HCEC 1CT (cell line): ENCODE measurements around the gene TIMM13.
"Not testable (repeated sequence)": the region's sequence is repeated elsewhere in the genome, so short reads cannot be mapped to it uniquely, and the experiment has no call there.

Experiments
- DNase-seq: peaks from one replicate; pipeline ENCODE4 v3.0.0-alpha.2; 2017

Gene TIMM13

DNA sequence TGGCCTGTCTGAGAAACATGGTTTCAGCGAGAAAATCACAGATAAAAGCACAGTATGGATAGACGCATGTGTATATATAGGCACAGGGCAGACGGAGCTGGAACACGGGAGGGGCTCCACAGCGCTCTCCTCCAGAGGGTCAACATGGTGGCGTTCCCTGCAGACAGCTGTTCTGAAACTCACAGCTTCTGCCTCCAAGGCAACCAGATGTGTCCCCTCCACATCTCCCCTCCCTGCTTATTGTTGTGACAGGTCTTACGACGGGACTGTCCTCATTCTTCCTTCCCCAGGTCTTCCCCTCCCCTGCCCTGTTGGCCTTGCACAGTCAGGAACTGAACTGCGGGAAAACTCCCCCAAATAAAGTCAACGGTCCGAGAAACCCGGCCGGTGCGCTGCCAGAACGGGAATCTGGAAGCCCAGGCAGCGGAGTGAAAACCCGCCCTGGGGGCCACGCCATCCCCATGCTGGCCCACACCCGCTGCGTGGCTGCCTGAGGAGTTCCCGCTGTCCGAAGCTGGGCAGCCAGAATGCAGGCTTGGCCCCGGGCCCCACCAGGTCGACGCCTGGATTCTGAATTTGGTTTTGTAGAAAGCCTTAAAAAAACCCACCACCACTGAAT, 2.6 kb upstream of the TIMM13 start:
- no peak for DNase-seq

DNA sequence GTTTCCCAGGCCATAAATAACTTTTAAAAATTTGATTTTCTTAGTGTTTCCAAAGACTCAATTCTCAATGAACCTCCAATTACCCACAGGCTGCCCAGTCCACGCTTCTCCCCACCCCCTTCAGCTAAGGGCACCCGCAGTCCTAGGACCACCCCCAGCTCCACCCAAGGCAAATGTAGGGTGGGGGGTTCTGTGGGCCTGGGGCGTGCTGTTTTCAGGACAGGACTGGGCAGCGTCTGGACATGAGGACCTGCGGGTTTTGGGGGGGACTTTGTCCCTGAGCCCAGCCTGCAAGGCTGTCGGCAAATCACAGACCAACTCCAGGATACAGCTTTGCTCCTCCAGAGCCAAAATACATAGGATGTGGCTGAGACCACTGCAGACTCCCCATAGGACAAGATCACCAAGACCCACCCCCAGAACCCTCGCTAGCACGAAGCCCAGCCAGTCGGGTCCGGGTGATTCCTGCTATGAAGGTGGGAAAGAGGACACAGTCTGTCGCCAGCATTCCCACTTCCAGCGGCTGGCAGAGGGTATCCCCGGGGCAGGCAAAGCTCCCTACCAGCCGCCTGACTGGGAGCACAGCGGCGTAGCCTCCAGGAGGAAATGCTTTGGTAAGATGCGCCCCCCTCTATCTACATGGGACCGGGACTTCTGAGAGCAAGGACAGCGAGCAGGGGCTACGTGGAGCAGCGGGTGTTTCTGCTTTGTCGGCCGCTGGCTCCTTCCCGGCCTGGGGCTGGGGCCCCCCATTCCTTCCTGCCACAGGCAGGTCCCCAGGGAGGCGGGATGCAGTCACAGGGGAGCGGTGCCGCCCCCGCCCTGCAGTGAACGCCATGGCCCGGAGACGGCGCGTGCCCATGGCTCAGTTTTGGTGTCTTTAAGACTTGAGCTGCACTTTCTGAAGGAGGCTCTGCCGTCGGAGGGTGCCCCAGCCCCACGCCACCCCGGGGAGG, 1.6 kb upstream of the TIMM13 start:
- DNase-seq: no peak

DNA sequence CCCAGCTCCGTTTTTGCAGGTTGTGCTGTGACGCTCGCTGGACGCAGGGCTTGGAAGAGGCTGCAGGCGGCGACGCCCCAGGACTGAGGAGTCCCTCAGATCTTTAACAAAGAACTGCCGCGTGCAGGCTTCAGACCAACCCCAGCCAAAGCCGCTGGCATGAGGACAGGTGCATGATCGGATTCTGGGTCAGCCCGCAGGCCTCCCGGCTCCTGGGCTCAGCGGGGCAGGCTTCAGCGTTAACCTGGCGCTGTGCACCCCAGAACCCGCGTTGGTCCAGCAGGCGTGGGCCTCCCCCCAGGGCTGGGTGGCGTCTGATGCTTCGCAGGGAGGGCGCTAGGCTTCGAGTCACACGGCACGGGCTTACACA, 920 bp upstream of the TIMM13 start:
- no peak for DNase-seq

DNA sequence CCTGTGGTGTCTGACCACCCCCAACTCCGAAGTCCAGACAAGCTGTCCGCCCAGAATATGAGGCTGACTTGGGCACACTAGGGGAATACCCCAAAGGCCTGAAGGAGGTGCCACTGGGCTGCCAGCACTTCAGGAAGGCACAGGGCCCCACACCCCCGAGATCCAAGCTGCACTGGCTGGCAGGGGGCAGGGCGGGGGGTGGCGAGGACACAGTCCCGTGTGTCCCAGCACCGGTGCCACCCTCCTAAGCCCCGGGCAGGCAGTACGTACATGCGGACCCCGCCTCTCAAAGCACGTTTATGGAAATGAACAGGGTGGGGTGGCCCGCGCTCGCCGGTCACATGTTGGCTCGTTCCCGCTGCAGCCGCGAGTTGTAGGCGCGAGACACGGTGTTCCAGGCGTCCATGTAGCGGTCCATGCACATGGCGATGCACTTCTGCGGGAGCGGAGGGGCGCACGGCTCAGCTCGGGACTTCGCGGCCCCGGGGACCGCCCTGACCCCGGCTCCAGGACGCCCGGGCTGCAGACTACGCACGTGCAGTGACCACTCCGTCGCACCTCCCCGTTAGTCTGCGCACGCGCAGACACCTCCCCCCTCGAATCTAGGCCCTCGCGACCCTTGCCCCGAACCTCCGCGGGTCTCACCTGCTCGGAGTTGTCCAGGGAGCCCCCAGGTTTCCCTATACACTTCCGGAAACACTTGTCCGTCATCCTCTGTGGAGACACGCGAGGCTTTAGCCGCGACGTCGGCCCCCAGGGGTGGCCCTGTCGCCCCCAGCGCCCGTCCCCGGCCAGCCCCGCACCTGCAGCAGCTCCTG, 566 bp downstream of the TIMM13 start:
- DNase-seq: peak; percentile 7

DNA sequence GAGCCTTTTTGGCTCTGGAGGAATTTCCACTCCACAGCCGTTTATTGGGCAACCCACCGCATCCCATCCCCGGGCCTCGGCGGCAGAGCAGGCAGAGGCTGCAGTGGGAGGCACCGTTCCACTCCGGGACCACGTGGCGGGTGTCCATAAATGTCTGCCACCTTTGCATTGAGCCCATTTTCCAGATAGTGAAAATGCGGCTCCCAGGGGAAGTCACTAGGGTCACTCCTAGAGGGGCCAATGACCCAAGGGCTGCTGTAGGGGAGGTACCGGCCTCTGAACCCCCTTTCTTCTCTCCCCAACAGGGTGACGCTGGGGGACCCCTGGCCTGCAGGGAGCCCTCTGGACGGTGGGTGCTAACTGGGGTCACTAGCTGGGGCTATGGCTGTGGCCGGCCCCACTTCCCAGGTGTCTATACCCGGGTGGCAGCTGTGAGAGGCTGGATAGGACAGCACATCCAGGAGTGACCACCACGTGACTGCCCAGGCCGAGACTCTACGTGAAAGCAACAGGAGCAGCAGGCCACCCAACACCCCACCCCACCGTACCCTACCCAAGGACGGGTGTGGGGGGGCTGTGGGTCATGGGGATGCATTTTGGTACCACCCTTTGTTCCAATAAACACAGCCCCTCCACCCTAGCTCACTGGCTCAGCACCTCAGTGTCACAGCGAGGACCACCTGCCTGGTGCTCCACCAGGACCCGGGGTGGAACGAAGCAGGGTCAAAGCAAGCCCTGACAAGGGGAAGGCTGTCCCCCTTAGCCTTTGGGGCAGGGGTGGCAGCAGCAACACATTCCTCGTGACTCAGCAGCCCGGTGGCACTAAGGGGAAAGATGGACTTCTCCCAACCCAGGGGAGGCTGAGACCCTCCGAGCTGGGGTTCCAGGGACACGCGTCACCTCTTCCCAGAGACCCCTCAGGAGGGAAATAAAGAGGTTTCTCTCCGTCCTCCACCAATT, 1.5 kb downstream of the TIMM13 start:
- no peak for DNase-seq

DNA sequence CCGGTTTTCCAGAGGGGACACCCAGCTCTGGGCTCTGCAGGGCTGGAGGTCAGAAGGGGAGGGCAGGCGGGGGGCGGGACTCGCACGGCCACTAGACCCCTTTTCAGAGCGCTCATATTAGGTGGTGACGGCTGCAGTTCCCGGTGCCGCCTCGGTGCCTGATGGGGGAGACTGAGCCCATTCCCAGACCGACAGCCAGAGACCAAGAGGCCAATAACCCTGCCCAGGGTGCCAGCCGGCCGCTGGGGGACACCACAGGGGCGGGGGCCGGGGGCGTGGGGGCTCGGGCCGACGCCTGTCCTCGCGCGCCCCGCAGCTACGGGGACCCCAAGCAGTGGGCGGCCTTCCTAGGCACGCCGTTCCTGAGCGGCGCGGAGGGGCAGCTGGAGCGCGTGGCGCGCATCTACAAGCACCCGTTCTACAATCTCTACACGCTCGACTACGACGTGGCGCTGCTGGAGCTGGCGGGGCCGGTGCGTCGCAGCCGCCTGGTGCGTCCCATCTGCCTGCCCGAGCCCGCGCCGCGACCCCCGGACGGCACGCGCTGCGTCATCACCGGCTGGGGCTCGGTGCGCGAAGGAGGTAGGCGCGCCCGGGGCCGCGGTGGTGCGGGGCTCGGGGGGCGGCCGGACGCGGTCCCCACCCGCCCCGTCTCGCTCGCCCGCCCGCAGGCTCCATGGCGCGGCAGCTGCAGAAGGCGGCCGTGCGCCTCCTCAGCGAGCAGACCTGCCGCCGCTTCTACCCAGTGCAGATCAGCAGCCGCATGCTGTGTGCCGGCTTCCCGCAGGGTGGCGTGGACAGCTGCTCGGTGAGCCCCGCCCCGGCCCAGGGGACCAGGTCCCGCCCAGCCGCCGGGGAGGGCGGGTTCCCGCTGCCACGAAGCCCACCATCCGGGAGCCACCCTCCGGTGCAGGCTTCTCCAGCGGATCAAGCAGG, 2.4 kb downstream of the TIMM13 start:
- DNase-seq: peak; percentile 18

DNA sequence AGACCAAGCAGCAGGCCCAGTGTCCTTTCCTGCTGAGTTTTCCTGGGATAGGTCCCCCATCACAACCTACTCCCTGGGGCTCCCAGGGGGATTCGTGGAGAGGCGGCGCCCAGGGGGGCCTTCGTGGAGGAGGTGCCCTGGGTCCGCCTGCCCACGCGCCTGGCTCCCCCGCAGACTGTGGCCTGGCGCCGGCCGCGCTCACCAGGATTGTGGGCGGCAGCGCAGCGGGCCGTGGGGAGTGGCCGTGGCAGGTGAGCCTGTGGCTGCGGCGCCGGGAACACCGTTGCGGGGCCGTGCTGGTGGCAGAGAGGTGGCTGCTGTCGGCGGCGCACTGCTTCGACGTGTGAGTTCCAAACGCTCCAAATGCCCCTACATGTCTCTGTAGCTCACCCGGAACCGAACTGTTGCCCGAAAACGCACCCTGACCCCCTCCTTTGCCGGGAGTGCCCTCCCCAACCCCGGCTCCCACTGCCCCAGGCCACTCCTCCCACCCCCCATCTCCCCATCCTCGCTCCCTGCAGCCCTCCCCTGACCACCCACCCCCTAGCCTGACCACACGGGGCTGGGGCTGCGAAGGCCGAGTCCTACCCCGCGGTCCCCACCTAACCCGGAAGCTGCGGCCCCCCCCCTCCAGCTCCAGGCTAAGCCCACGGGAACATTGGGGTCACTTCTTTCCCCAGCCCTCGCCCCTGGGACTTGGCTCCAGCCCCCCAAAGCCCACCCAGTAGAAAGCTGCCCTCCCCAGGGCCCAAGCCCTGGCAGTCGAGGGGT, 3.3 kb downstream of the TIMM13 start:
- DNase-seq: no peak

DNA sequence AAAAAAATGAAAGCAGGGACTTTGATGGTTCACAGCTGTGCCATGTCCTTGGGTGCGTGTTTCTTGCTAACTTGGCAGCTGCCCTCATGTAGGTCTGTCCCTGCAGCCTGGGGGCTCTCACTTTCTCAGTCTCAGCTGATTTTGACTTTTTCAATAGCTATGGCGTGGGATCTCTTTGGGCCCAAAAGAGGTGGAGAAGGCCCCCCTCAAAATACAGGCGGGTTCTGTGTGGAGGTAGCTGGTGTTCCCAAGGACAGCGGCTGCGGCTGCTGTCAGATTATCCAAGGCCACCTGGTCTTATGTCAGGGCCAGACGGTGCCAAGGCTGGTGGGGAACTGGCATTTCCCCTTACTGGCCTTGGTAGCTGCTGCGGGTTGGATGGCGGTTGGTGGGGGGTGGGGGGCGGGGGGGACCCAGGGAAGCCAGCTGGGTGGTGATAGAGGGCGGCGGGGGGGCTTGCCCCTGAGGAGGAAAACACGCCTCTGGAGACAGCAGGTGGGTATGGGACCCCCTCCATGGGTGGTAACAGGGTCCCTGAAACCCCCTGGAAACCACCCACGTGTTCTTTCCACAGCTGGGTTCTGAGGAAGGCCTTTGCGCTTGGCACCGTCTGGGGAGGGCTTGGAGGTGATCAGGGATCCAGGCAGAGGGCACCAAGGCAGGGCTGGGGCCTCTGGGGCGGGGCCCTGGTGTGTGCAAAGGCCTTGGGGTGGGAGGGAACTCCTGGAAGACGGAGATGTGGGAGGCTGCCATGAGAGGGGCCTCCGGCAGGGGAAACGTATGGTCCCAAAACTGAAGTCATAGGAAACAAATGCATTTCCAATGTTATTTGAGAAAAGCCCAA, 4.1 kb downstream of the TIMM13 start:
- no peak for DNase-seq

DNA sequence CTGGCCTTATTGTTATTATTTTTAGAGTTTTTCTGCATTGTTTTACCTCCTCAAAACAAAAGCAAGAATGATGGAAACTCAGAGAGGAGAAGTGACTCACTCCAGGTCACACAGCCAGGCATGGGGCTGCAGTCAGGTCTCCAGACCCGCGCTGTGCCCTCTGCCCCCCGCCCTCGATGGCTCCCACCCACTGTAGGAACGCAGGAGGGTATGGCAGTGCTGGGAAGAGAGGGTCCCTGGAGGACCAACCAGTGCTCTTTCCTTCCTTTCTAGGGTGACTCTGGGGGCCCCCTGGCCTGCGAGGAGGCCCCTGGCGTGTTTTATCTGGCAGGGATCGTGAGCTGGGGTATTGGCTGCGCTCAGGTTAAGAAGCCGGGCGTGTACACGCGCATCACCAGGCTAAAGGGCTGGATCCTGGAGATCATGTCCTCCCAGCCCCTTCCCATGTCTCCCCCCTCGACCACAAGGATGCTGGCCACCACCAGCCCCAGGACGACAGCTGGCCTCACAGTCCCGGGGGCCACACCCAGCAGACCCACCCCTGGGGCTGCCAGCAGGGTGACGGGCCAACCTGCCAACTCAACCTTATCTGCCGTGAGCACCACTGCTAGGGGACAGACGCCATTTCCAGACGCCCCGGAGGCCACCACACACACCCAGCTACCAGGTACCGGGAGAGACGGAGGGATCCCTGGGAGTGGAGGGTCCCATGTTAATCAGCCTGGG, 5.6 kb downstream of the TIMM13 start:
- DNase-seq: no peak

DNA sequence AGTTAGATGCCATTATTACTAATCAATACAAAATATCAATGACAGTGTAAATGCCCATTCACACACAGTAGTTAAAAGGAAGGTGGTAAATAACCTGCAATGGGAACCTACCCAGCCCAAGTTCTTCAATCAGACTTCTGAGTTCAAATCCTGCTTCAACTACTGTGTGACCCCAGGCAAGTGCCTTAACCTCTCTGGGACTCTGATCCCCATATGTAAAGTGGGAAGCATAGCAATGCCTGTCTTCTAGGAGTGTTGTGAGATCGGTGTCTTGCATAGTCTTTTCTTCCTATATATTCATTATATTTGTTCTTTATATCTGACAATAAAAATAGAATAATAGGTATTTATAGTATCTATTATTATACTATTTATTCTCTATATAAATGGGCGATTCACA, 6.9 kb downstream of the TIMM13 start:
- no peak for DNase-seq

DNA sequence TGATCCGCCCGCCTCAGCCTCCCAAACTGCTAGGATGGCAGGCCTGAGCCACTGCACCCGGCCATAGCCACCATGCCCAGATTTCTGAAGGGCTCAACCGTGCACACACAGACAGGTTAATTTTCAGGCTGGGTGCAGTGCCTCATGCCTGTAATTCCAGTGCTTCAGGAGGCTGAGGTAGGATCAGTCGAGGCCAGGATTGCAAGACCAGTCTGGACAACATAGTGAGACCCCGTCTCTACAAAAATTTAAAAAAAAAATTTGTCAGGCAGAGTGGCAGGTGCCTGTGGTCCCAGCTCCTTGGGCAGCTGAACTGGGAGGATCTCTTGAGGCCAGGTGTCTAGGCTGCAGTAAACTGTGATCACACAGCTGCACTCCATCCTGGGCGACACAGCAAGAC, 7.6 kb downstream of the TIMM13 start:
- no peak for DNase-seq

DNA sequence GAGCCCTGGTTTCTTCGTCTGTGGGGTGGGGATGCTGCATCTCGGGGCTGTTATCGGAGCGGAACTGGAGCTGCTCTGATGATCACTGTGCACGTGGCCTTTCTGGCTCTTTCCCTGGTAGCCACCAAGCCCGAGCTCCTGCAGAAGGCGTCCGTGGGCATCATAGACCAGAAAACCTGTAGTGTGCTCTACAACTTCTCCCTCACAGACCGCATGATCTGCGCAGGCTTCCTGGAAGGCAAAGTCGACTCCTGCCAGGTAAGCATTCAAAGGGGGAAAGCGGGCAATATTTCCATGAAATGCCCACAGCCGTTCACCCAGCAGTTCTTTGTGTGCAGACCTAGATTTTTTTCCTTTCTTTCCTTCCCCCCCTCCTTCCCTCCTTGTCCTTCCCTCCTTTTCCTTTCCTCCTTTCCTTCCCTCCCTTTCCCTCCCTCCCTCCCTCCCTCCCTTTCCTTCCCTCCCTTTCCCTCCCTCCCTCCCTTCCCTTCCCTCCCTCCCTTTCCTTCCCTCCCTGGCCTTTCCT, 9.4 kb downstream of the TIMM13 start:
- no peak for DNase-seq

DNA sequence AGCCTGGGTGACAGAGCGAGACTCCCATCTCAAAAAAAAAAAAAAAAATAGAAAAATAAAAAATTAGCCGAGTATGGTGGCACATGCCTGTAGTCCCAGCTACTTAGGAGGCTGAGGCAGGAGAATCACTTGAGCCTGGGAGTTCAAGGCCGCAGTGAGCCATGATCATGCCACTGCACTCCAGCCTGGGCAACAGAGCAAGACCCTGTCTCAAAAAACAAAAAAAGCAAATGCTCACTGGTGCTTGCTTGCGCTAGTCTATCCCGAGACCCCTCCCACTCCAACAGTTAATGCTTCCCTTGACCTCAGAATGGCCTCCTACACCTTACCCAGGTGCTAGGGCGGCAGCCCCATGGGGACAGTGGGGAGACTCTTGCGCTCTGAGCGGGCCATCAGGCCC, 9.9 kb downstream of the TIMM13 start:
- DNase-seq: not testable (repeated sequence)

DNA sequence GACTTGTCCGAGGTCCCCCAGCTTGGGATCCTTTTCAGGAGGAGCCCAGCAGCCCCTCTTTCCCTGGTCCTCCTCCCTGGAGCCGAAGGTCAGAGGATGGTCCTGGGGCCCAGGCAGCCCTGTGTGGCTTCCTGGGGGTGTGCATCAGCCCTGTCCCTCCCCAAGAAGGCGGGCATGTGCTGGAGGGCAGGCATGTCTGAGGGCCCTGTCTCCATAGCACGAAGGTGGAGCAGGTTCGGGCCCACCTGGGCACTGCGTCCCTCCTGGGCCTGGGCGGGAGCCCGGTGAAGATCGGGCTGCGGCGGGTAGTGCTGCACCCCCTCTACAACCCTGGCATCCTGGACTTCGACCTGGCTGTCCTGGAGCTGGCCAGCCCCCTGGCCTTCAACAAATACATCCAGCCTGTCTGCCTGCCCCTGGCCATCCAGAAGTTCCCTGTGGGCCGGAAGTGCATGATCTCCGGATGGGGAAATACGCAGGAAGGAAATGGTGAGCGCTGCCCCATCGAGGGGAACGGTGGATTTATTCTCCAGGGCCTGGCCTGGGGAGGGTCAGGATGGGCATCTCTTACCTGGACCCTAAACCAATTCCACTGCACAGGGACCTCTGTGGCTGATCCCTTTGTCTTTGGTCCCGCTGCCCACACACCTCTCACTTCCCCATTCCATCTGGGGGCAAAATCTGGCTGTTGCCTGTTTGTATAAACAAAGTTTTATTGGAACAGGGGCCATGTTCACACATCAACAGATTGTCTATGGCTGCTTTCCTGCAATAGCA, 10.9 kb downstream of the TIMM13 start:
- no peak for DNase-seq

DNA sequence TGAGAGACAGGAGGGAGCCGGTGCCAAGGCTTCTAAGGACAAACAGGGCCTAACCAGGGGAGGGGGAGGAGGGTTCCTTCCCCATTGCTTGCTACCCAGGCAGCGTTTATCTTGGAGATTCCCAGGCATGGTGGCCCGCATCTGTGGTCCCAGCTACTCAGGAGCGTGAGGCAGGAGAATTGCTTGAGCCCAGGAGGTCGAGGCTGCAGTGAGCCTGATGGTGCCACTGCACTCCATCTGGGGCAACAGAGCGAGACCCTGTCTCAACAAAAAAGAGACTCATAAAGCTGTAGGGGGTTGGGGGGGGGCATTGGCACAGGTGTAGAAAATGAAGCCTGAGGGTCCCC, 11.4 kb downstream of the TIMM13 start:
- no peak for DNase-seq

DNA sequence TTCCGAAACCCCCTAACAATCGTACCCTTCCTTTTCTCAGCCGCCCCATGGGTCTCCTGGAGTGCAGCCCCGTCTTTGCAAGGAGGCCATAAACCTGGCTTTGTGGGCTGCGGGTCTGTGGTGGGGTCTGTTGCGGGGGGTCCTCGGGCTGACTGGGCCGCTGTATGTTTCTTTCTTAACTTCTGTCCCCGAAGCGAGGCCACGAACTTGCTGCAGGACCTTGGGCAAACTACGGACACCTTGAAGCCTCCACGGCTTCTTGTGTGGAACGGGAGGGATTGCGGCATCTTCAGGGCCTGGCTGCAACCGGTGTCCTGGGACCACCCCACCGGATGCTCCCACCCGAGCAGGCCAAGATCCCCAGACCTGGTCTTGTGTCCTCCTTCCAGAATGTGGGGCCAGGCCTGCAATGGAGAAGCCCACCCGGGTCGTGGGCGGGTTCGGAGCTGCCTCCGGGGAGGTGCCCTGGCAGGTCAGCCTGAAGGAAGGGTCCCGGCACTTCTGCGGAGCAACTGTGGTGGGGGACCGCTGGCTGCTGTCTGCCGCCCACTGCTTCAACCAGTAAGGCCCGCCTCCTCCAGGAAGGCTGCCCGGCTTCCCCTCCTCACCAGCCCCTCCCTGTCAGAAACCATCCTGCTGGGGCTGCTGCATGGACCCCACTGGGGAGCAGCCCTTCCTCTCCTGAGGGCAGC, 12.0 kb downstream of the TIMM13 start:
- DNase-seq: no peak

DNA sequence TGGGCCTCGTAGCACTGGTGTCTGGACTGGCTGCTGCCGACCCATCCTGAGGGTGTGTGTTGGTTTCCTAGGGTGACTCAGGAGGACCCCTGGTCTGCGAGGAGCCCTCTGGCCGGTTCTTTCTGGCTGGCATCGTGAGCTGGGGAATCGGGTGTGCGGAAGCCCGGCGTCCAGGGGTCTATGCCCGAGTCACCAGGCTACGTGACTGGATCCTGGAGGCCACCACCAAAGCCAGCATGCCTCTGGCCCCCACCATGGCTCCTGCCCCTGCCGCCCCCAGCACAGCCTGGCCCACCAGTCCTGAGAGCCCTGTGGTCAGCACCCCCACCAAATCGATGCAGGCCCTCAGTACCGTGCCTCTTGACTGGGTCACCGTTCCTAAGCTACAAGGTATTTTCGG, 13.8 kb downstream of the TIMM13 start:
- no peak for DNase-seq
